GM10266 (cell line): ENCODE measurements around the gene RIMS1.

Experiments
- DNase-seq: peaks from one replicate; pipeline ENCODE4 v3.0.0; 2012; ENCODE audit errors: extremely low spot score
- CTCF ChIP-seq: IDR thresholded peaks from 2 replicates; pipeline ENCODE4 v1.5.1; 2012; ENCODE audit warnings: mild to moderate bottlenecking, low read depth; ENCODE audit not compliant: control insufficient read depth, insufficient read depth; ENCODE audit errors: missing control alignments

The RIMS1 gene

GRCh38 chr6:72048080-72048479, 161.7 kb downstream of the RIMS1 start:
- DNase-seq, result no peak
- TF ChIP-seq CTCF, result no peak

- no peak for DNase-seq
- no peak for TF ChIP-seq CTCF
Observed at GRCh38 chr6:72049376-72049775, 163.0 kb downstream of the RIMS1 start.

- DNase-seq, result no peak
- no peak for TF ChIP-seq CTCF
Observed at GRCh38 chr6:72061286-72061685, 174.9 kb downstream of the RIMS1 start.

- DNase-seq, result no peak
- TF ChIP-seq CTCF, result no peak
Observed at GRCh38 chr6:72064399-72064975, 178.1 kb downstream of the RIMS1 start.

GRCh38 chr6:72078096-72078495, 191.7 kb downstream of the RIMS1 start:
- TF ChIP-seq CTCF, result no peak
- no peak for DNase-seq

- no peak for DNase-seq
- no peak for TF ChIP-seq CTCF
Observed at GRCh38 chr6:72080260-72080941, 194.1 kb downstream of the RIMS1 start.

- DNase-seq, result no peak
- no peak for TF ChIP-seq CTCF
Observed at GRCh38 chr6:72081871-72082270, 195.5 kb downstream of the RIMS1 start.
